Measurements from ENCODE around the gene INAFM2. TPM values are rescaled to one million over a fixed set of nuclear protein-coding genes. Genes with fewer than 3 reads are reported as not detected.

Gene INAFM2
- total and polyA plus RNA-seq, 9 of the 15 experiments (the other 6 are each of a cell fraction or from before 2014, with no cell fraction given): 11.8 to 43.1 (median 27.2) TPM

GRCh38 chr15:40368719-40369473 lies 45.4 kb downstream of the INAFM2 start:
- FAIRE-seq (no peak), ATAC-seq (no peak), DNase-seq (ENCODE audit: extremely low read depth in 1 of 4, low spot score in 3 of 4) (no peak)
- Histone ChIP-seq H3K4me1 (replicated peaks in 1 of 2; ENCODE audit: control insufficient read depth in 2 of 2, insufficient read depth in 2 of 2, low read length in 2 of 2) (peaks cover 9 to 42% of the 10 kb centered on the region in 2 experiments), H3K4me2 (ENCODE audit: insufficient read depth, low read length) (no peak overlapping the region), H3K9me3 (replicated peaks; ENCODE audit: control insufficient read depth, insufficient read depth, low read depth, low read length) (no peaks in the 10 kb centered on the region), H3K4me3 (no peak overlapping the region), H3K79me2 (ENCODE audit: control insufficient read depth, insufficient read depth, low read length) (no peaks in the 10 kb centered on the region), H2AFZ (ENCODE audit: low read depth, low read length) (peak overlapping the region; percentile 100), H3K36me3 (ENCODE audit: control insufficient read depth, insufficient read depth, low read length) (no peaks in the 10 kb centered on the region), H3K27me3 (ENCODE audit: control insufficient read depth in 2 of 2, insufficient read depth in 2 of 2, low read length in 2 of 2) (peaks cover 0 to 16% of the 10 kb centered on the region in 2 experiments; a peak in 3 of 5 replicates), H3K27ac (ENCODE audit: extremely low read depth, low read depth, low read length) (no peak overlapping the region), H4K20me1 (replicated peaks; ENCODE audit: control insufficient read depth, insufficient read depth, low read length) (no peaks in the 10 kb centered on the region), H3K9me1 (ENCODE audit: control insufficient read depth, insufficient read depth, low read length) (no peaks in the 10 kb centered on the region), H3K9ac (ENCODE audit: insufficient read depth in 1 of 2, low read depth in 2 of 2, low read length in 2 of 2) (peak overlapping the region; percentile 58 to 93; a peak in 3 of 4 replicates)
- POLR2A ChIA-PET: interaction anchor here (0.8 to 1.4 kb wide), 3 partner anchors 11 to 96 kb away, joined by 3 to 5 read pairs (median 3); no protein-coding TSS in a partner anchor
- 76% methylated on average over 21 of the region's 24 CpGs for WGBS (ENCODE audit: insufficient coverage, low coverage, missing lambda C conversion rate)
- intact Hi-C loops (cut with micrococcal nuclease): no loop called here
- BruUV-seq (replicated peaks): no TSS peak
- CTCF ChIA-PET (ENCODE audit: low intra/inter-chr PET ratio): interaction anchor here (0.7 to 3.6 kb wide), 4 partner anchors 8 to 151 kb away, joined by 3 to 23 read pairs (median 6); no protein-coding TSS in a partner anchor
- in situ Hi-C loops (cut with MboI): no loop called here
- TF ChIP-seq NR3C1 (CRISPR knock-in tag; IDR thresholded peaks at IDR 0.05): 0 out of 2 replicates have a peak, but pooled peaks have one; percentile 1
- no peak for TF ChIP-seq GATAD2A (IDR thresholded peaks at IDR 0.05)
- TF ChIP-seq THAP12 (CRISPR knock-in tag; IDR thresholded peaks at IDR 0.05): 0 out of 2 replicates have a peak, but pooled peaks have one; percentile 13
- 0 out of 4 replicates have a peak, but pooled peaks of 1 of the 2 experiments have one; percentile 14 for TF ChIP-seq FOXA3 (CRISPR knock-in tag; conservative IDR thresholded peaks at IDR 0.05 in 1 of 2, IDR thresholded peaks at IDR 0.05 in 1 of 2)
- TF ChIP-seq FOSL1 (tag; conservative IDR thresholded peaks at IDR 0.05): no peak
- no peak for TF ChIP-seq DLX4 (CRISPR knock-in tag; IDR thresholded peaks at IDR 0.05)

Measured in K562 (cell line).